Stimulated activated CD4-positive, alpha-beta T cell treated with anti-CD3 and anti-CD28 coated beads, Interleukin-2, amount 100 ng/mL, for 48 hours (primary cell): ENCODE results near the gene ANGPTL5.
"Not testable (repeated sequence)": the region's sequence is repeated elsewhere in the genome, so short reads cannot be mapped to it uniquely, and the experiment has no call there.

Source experiments
- DNase-seq, 2 donors: peaks; one replicate each; pipeline ENCODE4 v3.0.0-alpha.2; 2020

ANGPTL5 gene

DNA sequence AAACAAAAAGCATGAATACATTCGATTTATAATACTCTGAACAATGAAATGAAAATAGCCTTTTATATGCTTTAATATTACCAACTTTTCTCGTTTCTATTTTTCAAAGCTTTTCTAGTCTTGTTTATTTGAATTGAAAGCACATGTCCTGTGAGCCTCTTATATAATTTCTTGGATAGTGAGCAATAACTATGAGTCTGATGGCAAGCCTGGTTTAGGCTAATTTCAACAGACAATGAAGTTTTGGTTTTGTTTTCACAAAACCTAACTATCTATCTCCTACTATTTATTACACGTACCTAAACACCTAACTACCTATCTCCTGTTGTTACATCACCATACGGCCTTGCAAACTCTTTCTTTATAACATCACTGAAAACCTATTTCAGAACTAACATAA, 30.7 kb downstream of the ANGPTL5 start:
- DNase-seq = no peak

DNA sequence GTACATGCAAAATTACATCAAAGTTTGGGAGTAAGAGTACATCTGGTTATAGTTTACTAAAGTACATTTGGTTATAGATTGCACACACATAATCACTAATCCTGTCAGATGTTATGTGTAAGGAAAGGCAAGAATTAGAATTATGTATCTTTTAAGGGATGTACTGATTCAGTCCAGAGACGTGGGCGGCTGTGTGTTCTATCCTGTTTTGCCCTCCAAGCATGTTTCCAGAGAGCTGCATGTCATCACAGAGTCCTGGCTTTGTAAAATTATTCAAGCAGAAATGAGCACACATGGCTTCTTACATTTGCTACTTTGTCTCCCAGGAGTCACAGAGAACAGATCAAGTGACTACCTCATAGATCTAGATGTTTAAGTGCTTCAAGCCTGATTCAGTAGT, 34.7 kb downstream of the ANGPTL5 start:
- DNase-seq = no peak

DNA sequence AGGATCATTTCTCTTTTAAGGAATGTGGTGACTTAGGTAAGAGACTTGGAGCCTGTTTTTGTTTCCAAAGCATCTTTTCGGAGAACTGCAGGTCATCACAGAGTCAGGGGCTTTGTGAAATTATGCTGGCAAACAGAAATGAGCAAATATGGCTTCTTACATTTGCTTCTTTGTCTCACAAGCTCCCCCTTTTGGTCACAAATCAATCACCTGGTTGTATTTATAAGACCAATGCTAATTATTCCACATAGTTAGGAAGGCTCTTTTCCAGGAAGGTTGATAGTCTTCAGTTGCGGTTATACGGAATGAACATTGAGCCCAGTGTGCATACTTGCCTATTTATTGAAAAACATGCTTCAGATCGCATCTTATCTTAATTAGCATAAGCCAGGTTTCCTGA, 36.1 kb downstream of the ANGPTL5 start:
- no peak for DNase-seq

DNA sequence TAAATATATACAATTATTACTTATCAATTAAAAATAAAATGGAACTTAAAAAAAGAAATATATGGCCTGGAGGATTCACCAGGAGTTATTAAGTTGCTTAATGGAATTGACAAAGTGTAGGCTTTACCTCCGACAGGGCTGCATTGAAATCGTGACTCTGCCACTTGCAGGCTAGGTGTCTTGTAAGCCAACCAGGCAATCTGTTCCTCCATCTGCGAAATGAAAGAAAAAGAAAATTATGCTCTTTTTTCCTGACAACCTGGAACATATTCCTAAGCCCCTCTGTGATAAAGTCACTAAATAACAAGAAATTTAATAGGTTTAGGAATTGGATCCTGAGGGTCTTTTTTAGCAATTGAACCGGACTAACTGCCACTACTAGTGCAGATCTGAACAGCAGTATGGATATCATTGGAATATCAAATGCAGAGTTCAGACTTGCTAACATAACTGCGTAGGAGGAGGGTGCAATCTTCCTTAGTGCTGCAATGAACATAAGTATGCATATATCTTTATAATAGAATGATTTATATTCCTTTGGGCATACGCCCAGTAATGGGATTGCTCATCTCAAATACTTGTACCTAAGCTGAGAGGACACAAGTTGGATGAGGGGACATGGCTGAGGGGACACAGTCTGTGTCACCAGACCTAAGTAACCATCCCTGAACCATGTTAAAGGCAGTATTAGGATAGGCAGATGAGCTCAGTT, 44.0 kb downstream of the ANGPTL5 start:
- DNase-seq = no peak

DNA sequence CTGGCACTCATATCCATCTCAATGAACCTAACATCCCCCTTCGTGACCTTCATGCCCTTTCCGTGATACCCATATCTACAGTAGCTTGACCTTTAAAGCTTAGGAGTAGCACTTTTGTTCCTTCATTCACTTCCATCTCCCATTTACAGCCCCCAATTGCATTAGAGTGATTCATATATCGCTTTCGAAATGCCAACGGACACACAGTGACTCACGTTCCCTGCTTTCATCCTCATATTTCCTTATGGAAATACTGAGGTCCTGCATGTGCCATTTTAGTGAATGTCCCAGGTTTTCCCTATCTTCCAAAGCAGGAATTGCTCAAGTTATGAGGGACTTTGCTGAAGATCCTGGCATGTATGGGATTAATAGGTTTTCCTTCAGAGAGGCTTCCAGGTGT, 45.8 kb downstream of the ANGPTL5 start:
- no peak for DNase-seq

DNA sequence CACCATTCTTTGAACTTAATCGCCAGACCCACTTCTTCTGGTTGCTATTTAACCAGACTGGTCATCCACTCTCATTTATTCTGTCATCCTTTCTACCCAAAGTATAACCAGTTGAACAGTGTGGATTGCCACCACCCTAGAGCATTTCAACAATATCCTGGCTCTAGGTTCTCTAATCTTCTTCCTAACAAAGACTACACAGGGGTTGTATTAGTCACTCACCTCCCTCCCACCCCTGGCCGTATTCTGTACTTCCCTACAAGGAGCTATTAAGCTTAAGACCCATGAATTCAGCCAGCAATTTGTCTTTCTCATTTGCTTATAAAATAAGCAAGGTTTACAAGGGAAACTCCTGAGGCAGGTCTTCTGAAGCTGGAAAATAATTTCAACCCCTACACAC, 48.4 kb downstream of the ANGPTL5 start:
- DNase-seq = no peak

DNA sequence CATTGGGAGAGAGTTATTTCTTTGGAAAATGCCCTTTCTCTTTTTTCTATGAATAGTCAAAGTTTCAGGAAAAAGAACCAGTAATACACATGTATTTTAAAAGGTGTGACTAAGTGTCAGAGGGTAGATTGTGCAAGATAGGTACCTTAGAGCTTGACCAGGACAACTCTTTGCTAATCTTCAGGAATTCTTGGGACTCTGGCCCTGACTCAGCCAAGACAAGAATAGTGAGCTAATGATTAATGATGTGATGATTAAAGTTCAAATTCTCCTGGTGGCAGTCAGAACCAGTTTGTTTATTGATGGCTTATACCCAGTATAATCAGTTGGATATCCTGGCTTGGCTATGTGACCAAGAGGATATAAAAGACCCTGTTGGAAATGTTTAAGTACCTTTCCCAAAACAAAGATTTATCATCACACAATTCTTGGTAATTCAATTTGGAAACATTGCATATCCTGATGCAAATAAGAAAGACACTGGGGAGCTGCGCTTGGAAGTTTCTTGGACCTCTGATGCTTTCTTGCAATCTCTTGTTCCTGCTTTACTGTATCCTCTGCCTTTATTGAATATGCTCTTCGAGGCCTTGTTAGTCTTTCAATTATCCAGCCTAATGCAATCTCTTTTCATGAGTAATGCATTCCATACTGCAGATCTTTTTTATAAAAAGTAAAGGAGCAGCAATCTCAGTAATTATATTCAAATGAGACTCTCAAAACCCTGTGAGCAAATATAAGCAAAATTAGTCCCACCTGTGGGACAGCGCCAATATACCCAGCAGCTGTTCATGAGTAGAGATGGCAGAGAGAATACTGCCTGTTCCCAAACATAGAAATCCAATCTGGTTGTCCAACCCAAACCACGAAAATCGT, 49.5 kb downstream of the ANGPTL5 start:
- no peak for DNase-seq

DNA sequence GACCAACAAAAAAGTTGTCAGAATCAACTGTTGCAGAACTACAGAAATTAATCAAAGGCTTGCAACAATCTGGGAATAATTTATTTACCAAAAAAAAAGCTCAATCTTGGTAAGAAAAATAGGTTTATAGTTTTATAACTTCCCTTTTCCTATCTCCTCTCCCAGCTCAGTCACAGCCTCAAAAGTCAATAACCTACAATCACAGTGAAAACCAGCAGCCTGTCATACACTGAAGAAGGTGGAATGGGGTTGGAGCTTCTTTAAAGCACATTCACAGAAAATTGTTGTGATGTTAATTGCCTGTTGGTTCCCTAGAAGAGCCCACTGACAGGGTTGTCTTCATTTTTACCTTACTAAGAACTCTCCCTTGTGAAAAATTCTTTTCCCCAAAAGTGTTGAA, 52.2 kb downstream of the ANGPTL5 start:
- DNase-seq = no peak

DNA sequence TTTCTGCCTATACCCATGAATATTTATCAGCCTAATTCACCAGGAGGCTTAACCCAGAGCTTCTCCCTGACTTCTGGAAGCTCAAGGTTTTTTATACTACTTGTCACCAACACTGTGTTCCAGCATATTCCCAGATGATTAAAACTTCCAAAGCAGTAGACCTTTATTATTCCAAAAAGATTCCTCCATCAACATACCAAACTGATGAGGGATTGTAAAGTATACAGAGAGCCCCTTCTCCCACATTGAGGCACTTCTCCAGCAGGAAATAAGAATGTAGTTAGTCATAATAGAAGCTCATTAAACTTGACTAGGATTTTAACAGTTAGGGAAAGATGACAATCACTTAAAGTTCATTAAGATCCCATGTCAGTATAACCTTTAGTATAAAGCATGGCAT, 53.0 kb downstream of the ANGPTL5 start:
- DNase-seq = no peak

DNA sequence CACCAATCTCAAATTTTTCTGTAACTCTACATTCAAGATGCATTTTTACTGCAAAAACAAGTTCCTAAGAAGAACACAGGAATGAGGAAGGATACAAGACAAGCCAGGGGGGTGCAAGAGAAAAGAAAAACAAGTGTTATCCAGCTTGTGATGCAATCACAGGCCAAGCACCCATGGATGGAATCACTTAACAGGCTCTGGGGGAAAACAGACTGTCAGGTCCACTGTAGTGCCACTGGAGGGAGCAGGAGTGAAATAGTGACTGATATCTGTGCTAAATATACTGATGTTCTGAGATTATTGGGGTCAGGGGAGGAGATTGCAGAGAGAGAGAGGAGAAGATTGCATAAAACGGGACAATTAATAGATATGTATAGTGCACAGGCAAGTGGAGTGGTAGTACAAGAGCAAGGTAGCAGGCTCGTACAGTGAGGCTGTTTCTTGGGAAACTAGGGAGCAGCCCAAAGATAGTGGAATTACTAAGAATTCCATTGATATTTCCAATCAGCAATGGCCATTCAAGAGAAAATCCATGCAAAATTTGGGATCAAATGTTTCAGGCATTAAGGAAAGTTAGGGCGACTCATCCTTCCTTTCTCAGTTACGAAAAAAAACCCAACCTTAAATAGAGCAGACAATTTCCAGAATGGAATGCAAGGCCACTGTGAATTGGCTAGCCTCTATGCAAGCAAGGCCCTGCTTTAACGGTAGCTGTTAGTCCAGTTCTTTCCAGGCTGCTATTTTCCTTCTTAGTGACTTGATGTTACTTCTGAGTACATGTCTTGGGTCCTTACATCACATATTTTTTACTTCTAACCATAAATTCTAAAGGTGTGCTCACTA, 53.7 kb downstream of the ANGPTL5 start:
- no peak for DNase-seq

DNA sequence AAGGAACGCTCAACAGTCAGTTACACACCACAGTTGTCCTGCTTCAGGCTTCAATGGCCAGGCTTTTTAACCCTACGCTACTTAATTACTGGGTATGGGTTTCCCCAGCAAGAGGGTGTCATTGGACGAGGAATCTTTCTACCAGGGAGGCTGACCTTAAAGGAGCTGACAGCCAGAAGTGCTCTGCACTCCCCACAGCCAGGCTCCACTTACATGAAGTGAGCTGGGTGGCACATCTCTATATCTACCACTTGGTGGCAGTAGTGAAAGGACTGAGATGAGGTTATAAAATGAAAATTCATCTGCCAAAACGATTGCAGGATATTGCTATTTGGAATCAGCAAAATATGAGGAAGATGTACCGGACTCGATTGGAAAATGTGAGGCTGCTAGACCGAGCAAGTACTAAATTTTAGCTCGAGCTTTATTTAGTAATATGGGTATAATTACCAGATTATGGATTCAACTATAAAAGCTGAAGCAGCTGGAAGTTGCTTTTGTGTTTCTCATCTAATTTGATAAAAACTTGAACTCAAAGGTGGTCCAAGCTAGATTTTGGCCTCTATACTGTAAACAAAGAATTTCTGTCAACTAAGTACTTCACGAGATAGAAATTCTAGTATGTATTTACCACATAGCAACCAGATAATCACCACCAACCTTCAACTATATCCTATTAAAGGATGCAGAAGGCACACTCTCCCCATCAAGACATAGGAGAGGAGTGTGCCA, 55.5 kb downstream of the ANGPTL5 start:
- peak; percentile 2 to 5 for DNase-seq

DNA sequence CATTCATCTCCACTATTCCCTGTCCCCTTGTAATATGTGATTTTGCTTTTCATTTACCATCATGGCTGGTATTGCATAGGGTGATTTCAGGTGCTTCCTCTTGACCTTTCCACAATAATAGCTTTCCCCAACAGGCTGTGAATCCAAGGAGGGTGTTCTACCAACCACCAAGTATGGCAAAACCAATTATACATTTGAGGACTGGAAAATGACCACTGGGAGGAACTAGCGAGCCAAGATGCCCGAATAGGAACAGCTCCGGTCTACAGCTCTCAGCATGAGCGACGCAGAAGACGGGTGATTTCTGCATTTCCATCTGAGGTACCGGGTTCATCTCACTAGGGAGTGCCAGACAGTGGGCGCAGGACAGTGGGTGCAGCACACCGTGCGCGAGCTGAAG, 64.1 kb downstream of the ANGPTL5 start:
- not testable (repeated sequence) for DNase-seq

DNA sequence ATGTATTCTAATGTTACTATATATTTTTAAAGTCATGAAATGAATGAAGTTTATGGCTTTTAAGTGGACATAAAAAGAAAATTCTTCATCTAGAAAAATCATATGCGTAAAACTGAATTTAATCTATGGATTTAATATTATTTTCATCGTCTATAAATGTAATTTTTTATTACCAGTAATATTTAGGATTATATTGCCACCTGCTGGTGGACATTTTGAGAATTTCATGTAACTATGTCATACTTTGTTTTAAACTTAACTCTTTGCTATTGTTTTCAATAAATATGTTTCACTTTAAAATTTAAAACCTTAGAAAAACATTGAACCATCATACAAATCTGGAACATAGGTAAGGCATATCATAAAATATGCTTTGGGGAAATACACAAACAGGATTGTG, 68.1 kb downstream of the ANGPTL5 start:
- no peak for DNase-seq

DNA sequence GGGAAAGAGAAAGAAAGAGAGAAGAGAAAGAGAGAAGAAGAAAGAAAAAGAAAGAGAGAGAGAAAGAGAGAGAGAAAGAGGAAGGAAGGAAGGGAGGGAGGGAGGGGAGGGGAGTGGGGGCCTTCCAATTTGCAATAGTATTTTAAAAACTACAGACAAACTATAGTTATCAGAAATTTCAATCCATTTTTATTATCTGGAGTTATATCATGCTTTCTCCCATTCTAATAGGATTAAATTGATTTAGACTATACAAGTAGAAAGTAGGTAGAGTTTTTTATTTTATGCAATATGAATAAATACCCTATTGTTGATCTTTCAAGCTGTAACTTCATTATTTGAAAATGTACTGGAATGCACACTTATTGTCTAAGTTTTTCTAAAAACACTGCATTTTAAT, 71.7 kb downstream of the ANGPTL5 start:
- DNase-seq = no peak

DNA sequence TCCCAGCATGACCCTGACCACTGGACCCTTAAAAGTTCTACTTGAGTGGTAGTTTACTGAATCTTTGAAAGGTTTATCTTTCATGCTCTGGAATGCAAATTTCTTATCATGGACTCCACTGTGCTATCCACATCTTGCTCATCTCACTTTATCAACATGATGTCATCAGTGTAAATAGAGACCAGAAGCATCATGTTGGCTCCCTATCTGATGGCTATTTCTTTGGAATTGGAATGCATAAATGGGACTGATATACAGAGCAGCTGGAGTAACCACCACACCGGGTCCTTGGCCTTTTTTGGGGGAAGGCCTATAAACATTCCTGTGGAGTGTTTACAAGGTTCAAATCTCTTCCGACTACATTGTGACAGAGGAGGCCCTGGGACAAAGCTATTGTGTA, 75.6 kb downstream of the ANGPTL5 start:
- no peak for DNase-seq
